Smooth muscle cell of the brain vasculature (primary cell): ENCODE data around the gene YTHDC1.
"Not testable (repeated sequence)": the region's sequence is repeated elsewhere in the genome, so short reads cannot be mapped to it uniquely, and the experiment has no call there.

ENCODE experiments used
- DNase-seq: peaks from one replicate; pipeline ENCODE4 v3.0.0-alpha.2; 2012; ENCODE audit warnings: low read depth, low spot score

The YTHDC1 gene

GRCh38 chr4:68349649-68350360 lies at the start of gene YTHDC1:
Gene YTHDC1, minus strand, starts transcription at chr4:68350090. Its CDS starts 337 bp downstream, at chr4:68349753.
- DNase-seq, result peak; percentile 94

- no peak for DNase-seq
These were observed 49.4 kb upstream of the YTHDC1 start for GRCh38 chr4:68399306-68399705.

- DNase-seq, result no peak
These were observed 46.9 kb upstream of the YTHDC1 start for GRCh38 chr4:68396756-68397155.

GRCh38 chr4:68391436-68391835 lies 41.5 kb upstream of the YTHDC1 start:
- no peak for DNase-seq

DNA sequence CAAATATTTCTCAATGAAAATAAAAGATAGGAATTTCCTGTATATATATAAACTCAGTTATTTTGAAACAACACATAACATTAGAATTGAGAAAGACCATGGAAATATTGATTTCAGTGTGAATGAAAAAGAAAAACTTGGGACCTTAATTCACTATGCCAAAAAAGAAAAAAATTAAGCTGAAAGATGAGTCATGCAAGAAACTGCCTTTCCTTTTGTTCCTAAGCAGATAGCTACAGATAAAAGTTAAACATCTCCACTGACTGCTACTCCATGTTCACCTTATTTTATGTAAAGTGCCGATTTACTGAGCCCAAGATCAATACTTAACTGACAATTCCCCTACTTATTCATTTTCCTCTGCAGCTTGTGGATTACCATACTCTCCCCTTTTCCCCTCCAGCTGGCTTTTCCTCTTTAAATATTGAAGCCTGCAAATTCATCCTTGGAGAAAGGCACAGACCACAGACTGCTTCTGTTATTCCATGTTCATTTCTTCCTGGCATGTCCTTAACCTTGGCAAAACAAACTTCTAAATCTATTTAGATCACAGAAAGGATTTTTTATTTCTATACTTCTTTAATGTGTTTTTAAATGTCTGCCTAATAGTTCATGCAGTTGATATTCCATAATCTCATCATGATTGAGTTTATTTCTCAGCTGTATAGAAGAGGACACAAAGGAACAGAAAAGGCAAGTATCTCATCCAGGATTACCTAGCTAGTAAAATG lies 40.5 kb upstream of the YTHDC1 start:
- DNase-seq, result no peak

DNA sequence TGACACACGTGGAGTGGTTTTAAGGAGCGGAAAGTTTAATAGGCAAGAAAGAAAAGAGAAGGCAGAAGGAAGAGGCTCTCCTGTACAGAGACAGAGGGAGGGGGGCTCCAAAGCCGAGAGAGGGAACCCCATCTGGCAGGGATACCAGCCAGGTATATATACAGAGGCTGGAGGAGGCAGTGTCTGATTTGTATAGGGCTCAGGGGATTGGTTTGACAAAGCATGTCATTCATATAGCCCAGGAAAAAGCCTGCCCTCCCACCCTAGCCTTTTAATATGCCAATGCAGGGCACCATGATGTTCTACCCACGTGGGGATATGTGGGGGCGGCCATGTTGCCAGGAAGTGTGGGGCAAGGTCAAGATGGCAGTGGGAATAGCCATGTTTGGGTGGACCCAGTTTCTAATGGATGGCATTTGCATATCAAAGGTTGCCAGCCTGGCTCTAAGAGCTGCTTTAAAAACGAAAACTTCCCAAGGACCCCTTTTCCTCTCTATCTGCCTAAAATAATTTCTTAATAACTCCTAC lies 39.6 kb upstream of the YTHDC1 start:
- DNase-seq, result not testable (repeated sequence)

GRCh38 chr4:68388347-68388865 lies 38.5 kb upstream of the YTHDC1 start:
- DNase-seq, result no peak

- DNase-seq, result no peak
These were observed 35.4 kb upstream of the YTHDC1 start for GRCh38 chr4:68385267-68385666.

DNA sequence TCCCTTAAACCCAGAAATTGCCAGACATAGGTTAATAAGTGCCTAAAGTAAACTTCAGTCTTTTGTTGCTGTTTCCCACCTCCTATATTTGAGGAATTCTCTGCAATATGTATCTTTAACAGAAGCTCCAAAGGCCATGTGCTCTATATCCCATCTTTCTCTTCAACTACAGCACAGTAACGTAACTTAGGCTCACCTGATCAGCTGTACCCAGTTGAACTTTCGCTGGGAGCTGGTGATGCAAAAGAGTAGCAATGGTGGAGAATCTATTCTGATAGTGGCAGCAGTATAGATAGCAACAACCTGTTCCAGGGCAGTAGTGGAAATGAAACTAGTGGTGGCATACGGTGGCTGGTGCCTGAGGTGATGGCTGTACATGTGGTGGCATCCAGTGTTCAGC lies 33.2 kb upstream of the YTHDC1 start:
- no peak for DNase-seq

- DNase-seq, result no peak
These were observed 28.3 kb upstream of the YTHDC1 start for GRCh38 chr4:68378226-68378625.

GRCh38 chr4:68375667-68376559 lies 26.0 kb upstream of the YTHDC1 start:
- peak; percentile 15 for DNase-seq

DNA sequence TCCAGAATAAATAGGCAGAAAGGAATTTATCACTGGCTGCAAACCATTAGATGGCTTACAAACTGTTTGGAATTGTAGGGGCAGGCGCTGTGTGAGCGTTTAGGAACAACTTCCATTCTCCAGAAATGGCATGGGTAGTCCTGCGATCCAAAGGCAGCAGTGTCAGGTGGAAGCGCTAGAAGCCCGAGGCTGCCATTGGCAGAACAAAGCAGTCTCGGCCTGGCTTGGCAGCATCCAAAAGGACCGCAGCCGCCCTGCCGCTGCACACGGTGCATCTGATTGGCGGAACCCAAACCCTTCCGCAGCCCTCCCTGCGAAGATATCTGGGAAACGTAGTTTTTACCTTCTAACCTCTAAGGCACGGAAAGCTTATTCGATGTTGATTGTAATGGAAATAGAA lies 23.6 kb upstream of the YTHDC1 start:
- peak; percentile 21 for DNase-seq

DNA sequence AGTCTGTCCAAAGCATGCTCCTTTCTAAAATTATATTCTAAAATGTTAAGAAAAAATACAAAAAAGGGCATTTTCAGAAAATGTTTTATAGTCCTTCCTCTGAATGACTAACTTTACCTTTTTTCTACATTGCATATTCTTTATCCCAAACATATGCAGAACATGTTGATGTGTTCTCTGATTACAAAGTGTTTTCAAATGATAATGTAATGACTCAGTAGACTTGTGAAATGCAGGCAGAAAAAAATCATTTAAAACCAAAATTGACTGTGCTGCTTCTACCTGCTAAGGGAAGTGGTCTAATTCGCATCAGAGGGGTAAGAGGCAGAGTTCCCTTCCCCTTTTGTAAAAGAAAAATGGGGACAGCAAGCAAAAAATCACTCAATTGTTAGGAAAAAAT lies 22.7 kb upstream of the YTHDC1 start:
- no peak for DNase-seq

DNA sequence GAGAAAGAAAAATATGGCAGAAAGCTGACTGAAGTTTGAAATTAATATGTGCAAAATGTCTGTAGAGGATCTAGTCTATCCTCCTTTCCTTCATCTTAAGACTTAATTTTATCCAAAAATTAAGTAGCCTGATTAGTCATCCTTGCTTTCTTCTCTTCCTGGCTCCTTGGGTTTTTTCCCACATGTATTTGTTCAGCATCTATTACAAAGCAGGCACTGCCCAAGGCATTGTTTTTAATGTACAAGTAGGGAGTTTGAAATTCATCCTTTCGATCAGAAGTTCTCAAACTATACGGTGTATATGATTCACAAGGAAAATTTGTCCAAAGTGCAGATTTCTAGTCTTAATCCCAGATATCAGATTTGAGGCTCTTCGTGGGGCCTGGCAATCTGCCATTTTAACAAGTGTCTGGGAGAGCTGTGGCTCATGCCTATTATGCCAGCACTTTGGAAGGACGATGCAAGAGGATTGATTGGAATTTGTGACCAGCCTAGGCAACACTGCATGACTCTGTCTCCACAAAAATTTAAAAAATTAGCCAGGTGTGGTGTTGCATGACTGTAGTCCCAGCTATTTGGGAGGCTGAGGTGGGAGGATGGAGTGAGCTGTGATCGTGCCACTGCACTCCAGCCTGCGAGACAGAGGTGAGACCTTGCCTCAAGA lies 19.4 kb upstream of the YTHDC1 start:
- DNase-seq, result no peak

DNA sequence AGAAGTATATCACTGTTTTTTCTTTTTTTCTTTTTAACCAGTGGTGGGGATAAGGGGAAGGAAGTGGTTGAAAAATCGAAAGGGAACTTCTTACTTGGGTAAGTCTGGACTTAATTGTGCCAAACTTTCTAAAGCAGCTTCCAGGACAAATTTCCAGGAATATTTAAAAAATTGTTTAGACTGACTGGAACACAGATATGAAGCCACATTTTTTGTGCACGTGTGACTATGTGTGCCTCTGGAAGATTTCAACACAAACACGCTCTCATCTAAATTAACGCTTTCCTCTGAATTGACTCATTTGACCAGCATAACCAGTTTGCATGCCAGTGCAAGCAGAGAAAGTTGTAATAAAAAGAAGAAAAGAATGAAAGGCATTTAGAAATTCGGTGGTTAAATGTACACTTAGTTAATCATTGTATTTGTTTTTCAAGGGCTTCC lies 18.8 kb upstream of the YTHDC1 start:
- DNase-seq, result no peak

- no peak for DNase-seq
These were observed 17.9 kb upstream of the YTHDC1 start for GRCh38 chr4:68367835-68368234.

- DNase-seq, result no peak
These were observed 16.7 kb upstream of the YTHDC1 start for GRCh38 chr4:68366600-68366999.

GRCh38 chr4:68365068-68365467 lies 15.2 kb upstream of the YTHDC1 start:
- no peak for DNase-seq

- DNase-seq, result no peak
These were observed 11.3 kb upstream of the YTHDC1 start for GRCh38 chr4:68361146-68361589.

- no peak for DNase-seq
These were observed 10.5 kb upstream of the YTHDC1 start for GRCh38 chr4:68360231-68360968.
